ENCODE data around the gene IQSEC1. TPM values are rescaled to one million over a fixed set of nuclear protein-coding genes. Genes with fewer than 3 reads are reported as not detected.
A peak's percentile ranks its signal among the peaks of the same experiment; 100 is the strongest.

IQSEC1 gene
- total RNA-seq, 1 donor, result 22.1 TPM

- H3K27me3 ChIP-seq (ENCODE audit: insufficient read depth, low read length), result no peaks in the 10 kb centered on the region
- H3K79me2 ChIP-seq (ENCODE audit: insufficient read depth, low read length), result no peaks in the 10 kb centered on the region
- DNase-seq (ENCODE audit: insufficient read length, low spot score, missing footprints), result peak; percentile 98
- peak overlapping the region; percentile 82 for H3K4me2 ChIP-seq (ENCODE audit: insufficient read depth, low read length)
- peak overlapping the region; percentile 60 for H3K27ac ChIP-seq (ENCODE audit: low read depth, low read length)
- no peaks in the 10 kb centered on the region for H3K36me3 ChIP-seq (ENCODE audit: insufficient read depth, low read length)
- no peak for TF ChIP-seq CTCF (IDR thresholded peaks at IDR 0.05; ENCODE audit: extremely low read depth, low read depth, low read length)
- H3K9me3 ChIP-seq (ENCODE audit: low read depth, low read length), result no peaks in the 10 kb centered on the region
- H3K4me3 ChIP-seq (ENCODE audit: insufficient read depth, low read length), result peak overlapping the region; percentile 63
- H4K20me1 ChIP-seq (ENCODE audit: insufficient read depth, low read length), result no peaks in the 10 kb centered on the region
- peak overlapping the region; percentile 13 for H2AFZ ChIP-seq (ENCODE audit: low read length)
- H3K4me1 ChIP-seq (ENCODE audit: insufficient read depth, low read length), result peaks cover 77% of the 10 kb centered on the region
Measured at GRCh38 chr3:13022348-13023234, 50.6 kb downstream of the IQSEC1 start.

GRCh38 chr3:13021141-13022114 is 51.8 kb downstream of the IQSEC1 start:
- Histone ChIP-seq H3K36me3 (ENCODE audit: insufficient read depth, low read length) (no peaks in the 10 kb centered on the region), H3K4me1 (ENCODE audit: insufficient read depth, low read length) (peaks cover 83% of the 10 kb centered on the region), H3K27ac (ENCODE audit: low read depth, low read length) (no peak overlapping the region), H2AFZ (ENCODE audit: low read length) (peak overlapping the region; percentile 13), H3K4me3 (ENCODE audit: insufficient read depth, low read length) (peak overlapping the region; percentile 63), H3K27me3 (ENCODE audit: insufficient read depth, low read length) (no peaks in the 10 kb centered on the region), H3K79me2 (ENCODE audit: insufficient read depth, low read length) (no peaks in the 10 kb centered on the region), H3K4me2 (ENCODE audit: insufficient read depth, low read length) (peak overlapping the region; percentile 82), H3K9me3 (ENCODE audit: low read depth, low read length) (no peaks in the 10 kb centered on the region), H4K20me1 (ENCODE audit: insufficient read depth, low read length) (no peaks in the 10 kb centered on the region)
- no peak for TF ChIP-seq CTCF (IDR thresholded peaks at IDR 0.05; ENCODE audit: extremely low read depth, low read depth, low read length)
- peak; percentile 44 for DNase-seq (ENCODE audit: insufficient read length, low spot score, missing footprints)

DNA sequence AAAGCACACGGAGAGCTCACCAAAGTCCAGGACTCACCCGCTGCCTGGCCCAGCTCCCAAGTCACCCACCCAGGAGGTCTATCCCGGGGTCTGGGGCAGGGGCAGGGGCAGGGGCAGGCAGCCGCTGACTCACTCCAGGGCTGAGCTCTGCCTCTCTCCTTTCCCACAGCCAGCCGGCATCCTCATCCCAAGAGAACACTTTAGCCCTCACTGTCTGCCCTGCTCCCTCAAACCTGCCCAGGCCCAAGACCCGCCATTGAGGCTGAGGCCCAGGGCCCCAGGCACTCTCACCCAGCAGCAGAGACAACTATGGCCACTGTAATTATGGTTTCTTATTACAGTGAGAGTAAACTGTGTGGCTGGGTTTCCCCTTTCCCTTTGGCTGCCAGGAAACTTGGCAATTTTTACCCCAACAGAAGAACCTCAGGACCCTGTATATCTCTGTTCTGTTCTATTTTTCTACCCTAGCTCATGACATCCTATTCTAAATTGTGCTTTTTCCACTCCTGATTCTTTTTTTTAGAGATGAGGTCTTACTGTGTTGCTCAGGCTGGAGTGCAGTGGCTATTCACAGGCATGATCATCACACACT is 53.0 kb downstream of the IQSEC1 start:
- H3K27ac ChIP-seq (ENCODE audit: low read depth, low read length), result peak overlapping the region; percentile 63

More for the DNA sequence above, 53.0 kb downstream of the IQSEC1 start:
- Histone ChIP-seq H4K20me1 (ENCODE audit: insufficient read depth, low read length) (no peaks in the 10 kb centered on the region), H2AFZ (ENCODE audit: low read length) (peak overlapping the region; percentile 42), H3K4me1 (ENCODE audit: insufficient read depth, low read length) (peaks cover 85% of the 10 kb centered on the region), H3K36me3 (ENCODE audit: insufficient read depth, low read length) (no peaks in the 10 kb centered on the region), H3K79me2 (ENCODE audit: insufficient read depth, low read length) (no peaks in the 10 kb centered on the region), H3K27me3 (ENCODE audit: insufficient read depth, low read length) (no peaks in the 10 kb centered on the region), H3K4me3 (ENCODE audit: insufficient read depth, low read length) (no peak overlapping the region), H3K4me2 (ENCODE audit: insufficient read depth, low read length) (peak overlapping the region; percentile 83), H3K9me3 (ENCODE audit: low read depth, low read length) (no peaks in the 10 kb centered on the region)
- TF ChIP-seq CTCF (IDR thresholded peaks at IDR 0.05; ENCODE audit: extremely low read depth, low read depth, low read length), result no peak
- DNase-seq (ENCODE audit: insufficient read length, low spot score, missing footprints), result peak; percentile 57
